Measurements from ENCODE around the gene CPEB2. TPM values are rescaled to one million over a fixed set of nuclear protein-coding genes. Genes with fewer than 3 reads are reported as not detected.

CPEB2 gene
- polyA plus RNA-seq, 2 donors, result 8.4 to 8.9 TPM

DNA sequence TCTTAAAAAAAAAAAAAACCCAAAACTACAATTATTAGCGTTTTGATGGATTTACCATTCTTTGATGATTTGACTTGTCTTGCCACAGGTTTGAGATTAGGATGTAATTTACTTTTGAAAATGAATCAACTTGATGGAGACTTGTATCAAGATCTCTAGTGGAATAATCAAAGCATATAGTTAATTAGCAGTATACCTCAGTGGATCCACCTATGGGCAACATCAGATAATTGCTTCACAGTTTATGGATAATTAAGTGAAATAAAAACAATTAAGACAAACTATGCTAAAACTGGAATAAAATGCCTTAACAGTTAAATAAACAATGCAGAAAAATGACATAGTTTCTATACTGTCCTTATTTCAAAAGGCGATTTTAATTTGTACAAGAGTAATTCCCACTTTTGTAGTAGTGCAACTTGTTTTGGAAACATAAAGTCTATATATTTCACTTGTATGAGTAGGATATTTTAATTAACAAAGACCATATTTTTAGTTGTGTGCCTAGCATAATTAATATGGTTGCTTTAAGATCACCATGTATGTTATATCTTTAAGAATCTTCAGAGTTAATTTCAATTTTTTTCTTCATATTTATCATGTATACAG lies 4.2 kb downstream of the CPEB2 start:
- H3K27me3 ChIP-seq (ENCODE audit: control insufficient read depth in 1 of 2, insufficient read depth in 2 of 2, low read length in 2 of 2), result no peaks in the 10 kb centered on the region
- H3K36me3 ChIP-seq (ENCODE audit: control insufficient read depth in 2 of 2, insufficient read depth in 2 of 2, low read length in 1 of 2), result peaks cover 0 to 2% of the 10 kb centered on the region in 2 donors
- no peaks in the 10 kb centered on the region for H3K9me3 ChIP-seq (ENCODE audit: control insufficient read depth in 2 of 2, insufficient read depth in 1 of 2, low read depth in 1 of 2, low read length in 1 of 2)
- H3K27ac ChIP-seq (ENCODE audit: low read depth in 2 of 2, low read length in 1 of 2), result no peak overlapping the region
- 26 to 29% methylated on average over 2 of the region's 2 CpGs for WGBS, 2 donors
- peaks cover 0 to 2% of the 10 kb centered on the region in 2 donors for H3K4me1 ChIP-seq (ENCODE audit: control insufficient read depth in 2 of 2, insufficient read depth in 2 of 2, low read length in 1 of 2)
- no peak overlapping the region for H3K4me3 ChIP-seq (ENCODE audit: low read depth in 1 of 2, low read length in 2 of 2)

DNA sequence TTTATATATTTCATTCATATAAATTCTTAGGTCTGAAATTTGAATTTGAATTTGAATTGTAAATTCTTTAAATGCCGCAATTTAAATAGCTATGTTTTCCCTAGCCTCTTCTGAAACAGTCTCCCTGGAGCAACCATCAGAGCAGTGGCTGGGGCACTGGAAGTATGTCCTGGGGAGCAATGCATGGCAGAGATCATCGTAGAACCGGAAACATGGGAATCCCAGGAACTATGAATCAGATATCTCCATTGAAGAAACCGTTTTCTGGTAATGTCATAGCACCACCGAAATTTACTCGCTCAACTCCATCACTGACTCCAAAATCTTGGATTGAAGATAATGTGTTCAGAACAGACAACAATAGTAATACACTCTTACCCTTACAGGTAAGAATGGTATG lies 4.9 kb downstream of the CPEB2 start:
- H3K4me1 ChIP-seq (ENCODE audit: control insufficient read depth in 2 of 2, insufficient read depth in 2 of 2, low read length in 1 of 2), result peaks cover 0 to 2% of the 10 kb centered on the region in 2 donors
- no peak overlapping the region for H3K27ac ChIP-seq (ENCODE audit: low read depth in 2 of 2, low read length in 1 of 2)
- H3K36me3 ChIP-seq (ENCODE audit: control insufficient read depth in 2 of 2, insufficient read depth in 2 of 2, low read length in 1 of 2), result peaks cover 0 to 2% of the 10 kb centered on the region in 2 donors
- 82 to 86% methylated on average over 6 of the region's 6 CpGs for WGBS, 2 donors
- no peaks in the 10 kb centered on the region for H3K27me3 ChIP-seq (ENCODE audit: control insufficient read depth in 1 of 2, insufficient read depth in 2 of 2, low read length in 2 of 2)
- no peak overlapping the region for H3K4me3 ChIP-seq (ENCODE audit: low read depth in 1 of 2, low read length in 2 of 2)
- no peaks in the 10 kb centered on the region for H3K9me3 ChIP-seq (ENCODE audit: control insufficient read depth in 2 of 2, insufficient read depth in 1 of 2, low read depth in 1 of 2, low read length in 1 of 2)

- Histone ChIP-seq H3K36me3 (ENCODE audit: control insufficient read depth in 2 of 2, insufficient read depth in 2 of 2, low read length in 1 of 2) (peaks cover 0 to 2% of the 10 kb centered on the region in 2 donors), H3K4me3 (ENCODE audit: low read depth in 1 of 2, low read length in 2 of 2) (no peak overlapping the region), H3K27me3 (ENCODE audit: control insufficient read depth in 1 of 2, insufficient read depth in 2 of 2, low read length in 2 of 2) (no peaks in the 10 kb centered on the region), H3K27ac (ENCODE audit: low read depth in 2 of 2, low read length in 1 of 2) (no peak overlapping the region), H3K9me3 (ENCODE audit: control insufficient read depth in 2 of 2, insufficient read depth in 1 of 2, low read depth in 1 of 2, low read length in 1 of 2) (no peaks in the 10 kb centered on the region), H3K4me1 (ENCODE audit: control insufficient read depth in 2 of 2, insufficient read depth in 2 of 2, low read length in 1 of 2) (peaks cover 0 to 2% of the 10 kb centered on the region in 2 donors)
Measured at GRCh38 chr4:15010038-15010585, 7.8 kb downstream of the CPEB2 start.

- peaks cover 0 to 2% of the 10 kb centered on the region in 2 donors for H3K36me3 ChIP-seq (ENCODE audit: control insufficient read depth in 2 of 2, insufficient read depth in 2 of 2, low read length in 1 of 2)
- H3K4me1 ChIP-seq (ENCODE audit: control insufficient read depth in 2 of 2, insufficient read depth in 2 of 2, low read length in 1 of 2), result peaks cover 0 to 2% of the 10 kb centered on the region in 2 donors
- H3K27ac ChIP-seq (ENCODE audit: low read depth in 2 of 2, low read length in 1 of 2), result no peak overlapping the region
- no peak overlapping the region for H3K4me3 ChIP-seq (ENCODE audit: low read depth in 1 of 2, low read length in 2 of 2)
- H3K27me3 ChIP-seq (ENCODE audit: control insufficient read depth in 1 of 2, insufficient read depth in 2 of 2, low read length in 2 of 2), result no peaks in the 10 kb centered on the region
- H3K9me3 ChIP-seq (ENCODE audit: control insufficient read depth in 2 of 2, insufficient read depth in 1 of 2, low read depth in 1 of 2, low read length in 1 of 2), result no peaks in the 10 kb centered on the region
- 92 to 98% methylated on average over 9 of the region's 9 CpGs for WGBS, 2 donors
Measured at GRCh38 chr4:15011166-15011565, 8.9 kb downstream of the CPEB2 start.

DNA sequence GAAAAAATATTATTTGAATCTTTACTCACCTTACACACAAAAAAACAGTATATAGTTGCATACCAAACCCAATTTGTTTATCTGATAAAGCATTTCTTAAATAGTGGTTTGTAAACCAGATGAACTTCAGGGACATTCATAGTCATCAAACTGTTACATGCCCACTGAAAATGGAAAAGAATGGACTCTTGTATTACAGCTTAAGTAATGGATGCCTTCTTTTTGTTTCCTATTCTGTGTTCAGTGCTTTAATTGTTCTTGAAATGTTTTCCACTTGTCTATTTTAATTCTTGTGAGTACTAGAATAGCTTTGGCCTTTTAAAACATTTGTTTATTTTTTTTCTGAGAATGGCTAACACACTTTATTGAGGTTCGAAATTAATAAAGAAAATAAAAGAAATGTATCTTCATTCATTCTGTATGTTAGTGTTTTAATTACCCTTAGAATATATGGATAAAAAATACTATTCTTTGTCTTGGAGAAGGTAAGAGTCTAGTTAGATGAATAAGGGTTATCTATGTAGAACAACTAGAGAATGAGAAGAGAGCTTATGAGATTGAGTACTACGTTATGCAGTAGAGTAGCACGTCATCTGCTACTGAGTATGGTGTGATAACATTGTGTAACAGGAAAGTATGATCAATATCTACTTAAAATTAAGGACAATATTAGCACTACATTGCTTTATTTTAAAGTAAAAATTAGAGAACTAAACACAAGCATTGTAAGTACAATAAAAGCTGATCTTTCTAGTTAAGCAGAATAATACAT lies 9.9 kb downstream of the CPEB2 start:
- H3K4me1 ChIP-seq (ENCODE audit: control insufficient read depth in 2 of 2, insufficient read depth in 2 of 2, low read length in 1 of 2), result peaks cover 0 to under 1% of the 10 kb centered on the region in 2 donors
- H3K36me3 ChIP-seq (ENCODE audit: control insufficient read depth in 2 of 2, insufficient read depth in 2 of 2, low read length in 1 of 2), result peaks cover 0 to 2% of the 10 kb centered on the region in 2 donors
- H3K27ac ChIP-seq (ENCODE audit: low read depth in 2 of 2, low read length in 1 of 2), result no peak overlapping the region
- WGBS, 2 donors, result 80 to 85% methylated on average over 3 of the region's 3 CpGs
- H3K27me3 ChIP-seq (ENCODE audit: control insufficient read depth in 1 of 2, insufficient read depth in 2 of 2, low read length in 2 of 2), result no peaks in the 10 kb centered on the region
- H3K4me3 ChIP-seq (ENCODE audit: low read depth in 1 of 2, low read length in 2 of 2), result no peak overlapping the region
- H3K9me3 ChIP-seq (ENCODE audit: control insufficient read depth in 2 of 2, insufficient read depth in 1 of 2, low read depth in 1 of 2, low read length in 1 of 2), result no peaks in the 10 kb centered on the region

DNA sequence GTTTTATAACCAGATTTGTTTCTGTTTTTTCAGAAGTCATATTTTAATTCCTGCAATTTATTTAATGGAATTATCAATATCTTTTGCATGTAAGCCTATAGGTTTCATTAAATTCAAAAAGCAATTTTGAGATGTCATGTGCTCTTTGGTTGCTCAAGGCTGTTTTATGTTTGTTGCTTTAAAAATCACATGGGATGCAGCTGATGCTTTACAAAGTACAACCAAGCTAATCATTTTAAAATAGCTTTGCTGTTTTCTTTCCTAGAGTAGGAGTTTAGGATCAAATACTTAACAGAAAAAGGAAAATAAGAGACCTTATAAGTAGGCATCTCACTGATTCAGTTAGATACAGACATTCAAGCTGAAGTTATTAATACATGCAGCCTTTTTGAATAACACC lies 11.3 kb downstream of the CPEB2 start:
- Histone ChIP-seq H3K27ac (ENCODE audit: low read depth in 2 of 2, low read length in 1 of 2) (no peak overlapping the region), H3K9me3 (ENCODE audit: control insufficient read depth in 2 of 2, insufficient read depth in 1 of 2, low read depth in 1 of 2, low read length in 1 of 2) (no peaks in the 10 kb centered on the region), H3K4me1 (ENCODE audit: control insufficient read depth in 2 of 2, insufficient read depth in 2 of 2, low read length in 1 of 2) (no peaks in the 10 kb centered on the region), H3K36me3 (ENCODE audit: control insufficient read depth in 2 of 2, insufficient read depth in 2 of 2, low read length in 1 of 2) (peaks cover 0 to 2% of the 10 kb centered on the region in 2 donors), H3K4me3 (ENCODE audit: low read depth in 1 of 2, low read length in 2 of 2) (no peak overlapping the region), H3K27me3 (ENCODE audit: control insufficient read depth in 1 of 2, insufficient read depth in 2 of 2, low read length in 2 of 2) (no peaks in the 10 kb centered on the region)

- Histone ChIP-seq H3K27me3 (ENCODE audit: control insufficient read depth in 1 of 2, insufficient read depth in 2 of 2, low read length in 2 of 2) (no peaks in the 10 kb centered on the region), H3K4me1 (ENCODE audit: control insufficient read depth in 2 of 2, insufficient read depth in 2 of 2, low read length in 1 of 2) (no peaks in the 10 kb centered on the region), H3K27ac (ENCODE audit: low read depth in 2 of 2, low read length in 1 of 2) (no peak overlapping the region), H3K36me3 (ENCODE audit: control insufficient read depth in 2 of 2, insufficient read depth in 2 of 2, low read length in 1 of 2) (peaks cover 0 to 2% of the 10 kb centered on the region in 2 donors), H3K4me3 (ENCODE audit: low read depth in 1 of 2, low read length in 2 of 2) (no peak overlapping the region), H3K9me3 (ENCODE audit: control insufficient read depth in 2 of 2, insufficient read depth in 1 of 2, low read depth in 1 of 2, low read length in 1 of 2) (no peaks in the 10 kb centered on the region)
- WGBS, 2 donors, result 67 to 79% methylated on average over 1 of the region's 1 CpG
Measured at GRCh38 chr4:15015170-15015569, 12.9 kb downstream of the CPEB2 start.

- no peaks in the 10 kb centered on the region for H3K4me1 ChIP-seq (ENCODE audit: control insufficient read depth in 2 of 2, insufficient read depth in 2 of 2, low read length in 1 of 2)
- H3K36me3 ChIP-seq (ENCODE audit: control insufficient read depth in 2 of 2, insufficient read depth in 2 of 2, low read length in 1 of 2), result peaks cover 0 to 2% of the 10 kb centered on the region in 2 donors
- H3K27me3 ChIP-seq (ENCODE audit: control insufficient read depth in 1 of 2, insufficient read depth in 2 of 2, low read length in 2 of 2), result no peaks in the 10 kb centered on the region
- H3K4me3 ChIP-seq (ENCODE audit: low read depth in 1 of 2, low read length in 2 of 2), result no peak overlapping the region
- no peaks in the 10 kb centered on the region for H3K9me3 ChIP-seq (ENCODE audit: control insufficient read depth in 2 of 2, insufficient read depth in 1 of 2, low read depth in 1 of 2, low read length in 1 of 2)
- H3K27ac ChIP-seq (ENCODE audit: low read depth in 2 of 2, low read length in 1 of 2), result no peak overlapping the region
Measured at GRCh38 chr4:15018361-15018760, 16.1 kb downstream of the CPEB2 start.

DNA sequence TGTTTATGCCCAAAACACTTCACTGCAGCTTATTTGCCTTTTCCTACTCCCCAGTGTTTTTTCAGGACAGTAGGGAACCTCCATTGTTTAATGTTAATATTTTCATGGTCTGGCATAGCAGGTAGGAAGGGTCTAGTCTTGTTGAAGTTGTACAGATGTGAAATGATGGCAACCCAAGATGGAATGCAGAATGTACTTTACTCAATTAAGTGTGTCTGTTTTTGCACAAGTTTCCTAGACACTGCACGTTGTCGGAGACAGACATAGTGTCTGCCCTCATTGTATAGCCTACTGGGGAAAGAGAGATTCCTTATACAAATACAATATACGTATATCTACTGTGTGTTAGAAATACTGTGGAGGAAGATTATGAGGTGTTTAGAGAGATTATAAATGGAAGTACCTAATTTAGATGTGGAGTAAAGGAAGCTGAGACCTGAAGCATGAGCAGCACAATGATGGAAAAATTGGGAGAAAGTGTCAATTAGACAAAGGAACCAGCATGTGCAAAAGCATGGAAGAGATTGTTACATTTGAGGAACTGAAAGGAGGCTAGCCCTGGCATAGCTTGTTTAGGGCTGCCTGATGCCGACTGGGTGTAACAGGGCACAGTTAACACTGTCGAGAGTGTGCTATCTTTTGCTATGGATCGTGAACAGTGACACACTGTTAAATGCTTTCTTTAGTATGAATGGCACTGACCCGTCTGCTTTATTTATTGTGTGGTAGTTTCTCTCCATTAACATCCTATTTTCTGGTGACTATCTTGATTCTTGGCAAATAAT lies 18.4 kb downstream of the CPEB2 start:
- Histone ChIP-seq H3K27me3 (ENCODE audit: control insufficient read depth in 1 of 2, insufficient read depth in 2 of 2, low read length in 2 of 2) (no peaks in the 10 kb centered on the region), H3K4me1 (ENCODE audit: control insufficient read depth in 2 of 2, insufficient read depth in 2 of 2, low read length in 1 of 2) (no peaks in the 10 kb centered on the region), H3K4me3 (ENCODE audit: low read depth in 1 of 2, low read length in 2 of 2) (no peak overlapping the region), H3K9me3 (ENCODE audit: control insufficient read depth in 2 of 2, insufficient read depth in 1 of 2, low read depth in 1 of 2, low read length in 1 of 2) (no peaks in the 10 kb centered on the region), H3K36me3 (ENCODE audit: control insufficient read depth in 2 of 2, insufficient read depth in 2 of 2, low read length in 1 of 2) (peaks cover 0 to 2% of the 10 kb centered on the region in 2 donors), H3K27ac (ENCODE audit: low read depth in 2 of 2, low read length in 1 of 2) (no peak overlapping the region)
- 76 to 80% methylated on average over 7 of the region's 7 CpGs for WGBS, 2 donors
